HCT116 (cell line): ENCODE measurements around the gene NEDD4L. TPM values are rescaled to one million over a fixed set of nuclear protein-coding genes. Genes with fewer than 3 reads are reported as not detected.

ENCODE experiments used
- ATAC-seq: fragments of 200-7000 bp; cut with Tn5 transposase; 2 replicates; pipeline ENCODE4 v1.9.1; 2020; ENCODE audit warnings: mild to moderate bottlenecking, moderate library complexity
- BruUV-seq: library from RNA; stranded (reverse); fragments of 400-500 nt; replicated peaks from 2 replicates; lab custom pipeline; 2021; lab: Mats Ljungman, UMichigan
- CTCF ChIA-PET: fragments of 300-600 bp; sonication (Branson Sonifier 250); formaldehyde crosslinking; loops from one replicate; lab custom pipeline; 2021; ENCODE audit warnings: antibody characterized with exemption; lab: Charles Lee
- POLR2A ChIA-PET: fragments of 300-600, 350-600 bp; sonication (Branson Sonifier 250); formaldehyde crosslinking; loops from one replicate; lab custom pipeline; 2021; ENCODE audit warnings: antibody characterized with exemption; lab: Charles Lee
- RAD21 ChIA-PET, 2 experiments: fragments of 300-600 bp; sonication (Branson Sonifier 250); formaldehyde crosslinking; loops; one replicate each; lab custom pipeline; 2023; ENCODE audit warnings: low total read pairs in 2 of 2; ENCODE audit not compliant: uncharacterized antibody in 2 of 2, unreplicated experiment in 2 of 2, low non-redundant PET in 1 of 2; lab: Charles Lee
- DNase-seq: peaks from one replicate; pipeline ENCODE4 v3.0.0-alpha.2; 2010; ENCODE audit warnings: low read depth, low spot score
- H2AFZ ChIP-seq: fragments of 200-600 bp; shearing (Covaris generic), sonication (generic); 2 replicates; pipeline ENCODE4 v1.6.1; 2017; ENCODE audit warnings: low read depth, mixed run types, mixed read lengths, antibody characterized with exemption, low read length; ENCODE audit not compliant: poor library complexity, severe bottlenecking
- H3K27ac ChIP-seq: 2 replicates; pipeline ENCODE4 v1.5.1; 2012; ENCODE audit warnings: low read depth, low read length
- H3K27me3 ChIP-seq: fragments of 200-600 bp; sonication (generic); 2 replicates; pipeline ENCODE4 v1.6.1; 2016; ENCODE audit warnings: mixed run types, low read length, mixed read lengths; ENCODE audit not compliant: insufficient read depth
- H3K36me3 ChIP-seq, 2 experiments: fragments of 200-500 bp in 1 of 2; fragments of 200-600 bp in 1 of 2; sonication (Bioruptor generic) in 1 of 2; sonication (generic) in 1 of 2; 2 replicates each; pipeline versions ENCODE4 v1.5.1 to v1.6.1; 2014 to 2016; ENCODE audit warnings: low read length in 2 of 2, inconsistent platforms in 1 of 2, mixed read lengths in 1 of 2, mixed run types in 1 of 2; ENCODE audit not compliant: insufficient read depth in 2 of 2, control insufficient read depth in 1 of 2
- H3K4me1 ChIP-seq, 2 experiments: fragments of 200-600 bp in 1 of 2; sonication (generic) in 1 of 2; 2 replicates each; pipeline versions ENCODE4 v1.5.1 to v1.6.1; 2012 to 2017; ENCODE audit warnings: low read length in 2 of 2, inconsistent platforms in 1 of 2, mild to moderate bottlenecking in 1 of 2, mixed read lengths in 1 of 2, mixed run types in 1 of 2, moderate library complexity in 1 of 2; ENCODE audit not compliant: insufficient read depth in 2 of 2, control insufficient read depth in 1 of 2
- H3K4me2 ChIP-seq: fragments of 200-600 bp; sonication (generic); 2 replicates; pipeline ENCODE4 v1.6.1; 2017; ENCODE audit warnings: mixed run types, low read length, mixed read lengths
- H3K4me3 ChIP-seq, 2 experiments: fragments of 200-600 bp in 1 of 2; sonication (generic) in 1 of 2; replicated peaks in 1 of 2; 2 replicates each; pipeline ENCODE4 v1.5.1; 2011 to 2016; ENCODE audit warnings: low read length in 2 of 2, control low read depth in 1 of 2, low read depth in 1 of 2, mild to moderate bottlenecking in 1 of 2, mixed read lengths in 1 of 2, mixed run types in 1 of 2
- H3K79me2 ChIP-seq: fragments of 200-600 bp; sonication (generic); 2 replicates; pipeline ENCODE4 v1.6.1; 2017; ENCODE audit warnings: mild to moderate bottlenecking, mixed run types, low read length, moderate library complexity, mixed read lengths; ENCODE audit not compliant: insufficient read depth
- H3K9ac ChIP-seq: fragments of 200-600 bp; sonication (generic); 2 replicates; pipeline ENCODE4 v1.6.1; 2016; ENCODE audit warnings: low read length, mixed read lengths
- H3K9me2 ChIP-seq: fragments of 200-600 bp; sonication (generic), shearing (Covaris generic); 2 replicates; pipeline ENCODE4 v1.6.1; 2017; ENCODE audit warnings: mixed run types, mild to moderate bottlenecking, moderate library complexity; ENCODE audit not compliant: insufficient read depth
- H3K9me3 ChIP-seq, 2 experiments: fragments of 200-500 bp in 1 of 2; fragments of 200-600 bp in 1 of 2; sonication (Bioruptor generic) in 1 of 2; sonication (generic) in 1 of 2; 2 replicates each; pipeline ENCODE4 v1.6.1; 2014 to 2017; ENCODE audit warnings: low read length in 2 of 2, mixed read lengths in 2 of 2, inconsistent platforms in 1 of 2, low read depth in 1 of 2, mild to moderate bottlenecking in 1 of 2, mixed run types in 1 of 2, moderate library complexity in 1 of 2; ENCODE audit not compliant: control insufficient read depth in 1 of 2, insufficient read depth in 1 of 2
- H4K20me1 ChIP-seq: fragments of 200-600 bp; sonication (generic), shearing (Covaris generic); 2 replicates; pipeline ENCODE4 v1.6.1; 2017; ENCODE audit warnings: mixed run types, mild to moderate bottlenecking, moderate library complexity; ENCODE audit not compliant: insufficient read depth
- ATF3 ChIP-seq: IDR thresholded peaks from 2 replicates; pipeline ENCODE4 v1.6.1; 2012
- CBX3 ChIP-seq: IDR thresholded peaks from 2 replicates; pipeline ENCODE4 v1.6.1; 2012; ENCODE audit warnings: low read depth
- CEBPB ChIP-seq: IDR thresholded peaks from 2 replicates; pipeline ENCODE4 v1.6.1; 2012; ENCODE audit warnings: low read depth
- CTCF ChIP-seq, 3 experiments: fragments of 200-600 bp in 1 of 3; sonication (generic) in 1 of 3; IDR thresholded peaks in 2 of 3; conservative IDR thresholded peaks in 1 of 3; 2 replicates each; pipeline ENCODE4 v1.5.1; 2012 to 2017; ENCODE audit warnings: low read depth in 2 of 3, low read length in 2 of 3, antibody characterized with exemption in 1 of 3, borderline replicate concordance in 1 of 3, control low read depth in 1 of 3, mild to moderate bottlenecking in 1 of 3, mixed read lengths in 1 of 3, mixed run types in 1 of 3, moderate library complexity in 1 of 3; ENCODE audit not compliant: insufficient read depth in 1 of 3
- EGR1 ChIP-seq: IDR thresholded peaks from 2 replicates; pipeline ENCODE4 v1.6.1; 2012; ENCODE audit warnings: low read depth
- EZH2 ChIP-seq: fragments of 200-600 bp; sonication (generic); IDR thresholded peaks from 2 replicates; pipeline ENCODE4 v1.6.1; 2017; ENCODE audit warnings: antibody characterized with exemption, mixed run types
- FOSL1 ChIP-seq: IDR thresholded peaks from 2 replicates; pipeline ENCODE4 v1.6.1; 2012; ENCODE audit warnings: low read depth
- JUND ChIP-seq: IDR thresholded peaks from 2 replicates; pipeline ENCODE4 v1.6.1; 2012
- MAX ChIP-seq: IDR thresholded peaks from 2 replicates; pipeline ENCODE4 v1.6.1; 2012
- POLR2A ChIP-seq: IDR thresholded peaks from 2 replicates; pipeline ENCODE4 v1.7.0; 2011; ENCODE audit warnings: borderline replicate concordance; ENCODE audit not compliant: insufficient read depth, insufficient read length; ENCODE audit errors: extremely low read depth
- POLR2AphosphoS5 ChIP-seq: IDR thresholded peaks from 2 replicates; pipeline ENCODE4 v1.6.1; 2011; ENCODE audit warnings: mild to moderate bottlenecking, low read depth, low read length, moderate library complexity
- REST ChIP-seq: IDR thresholded peaks from 2 replicates; pipeline ENCODE4 v1.6.1; 2012; ENCODE audit warnings: low read depth
- SP1 ChIP-seq: IDR thresholded peaks from 2 replicates; pipeline ENCODE4 v1.6.1; 2012; ENCODE audit warnings: low read depth
- SRF ChIP-seq: IDR thresholded peaks from 2 replicates; pipeline ENCODE4 v1.6.1; 2012; ENCODE audit warnings: low read depth
- TCF7L2 ChIP-seq: IDR thresholded peaks from 2 replicates; pipeline ENCODE4 v1.7.0; 2011; ENCODE audit warnings: borderline replicate concordance, inconsistent platforms; ENCODE audit not compliant: insufficient read depth, insufficient read length; ENCODE audit errors: extremely low read depth
- YY1 ChIP-seq: IDR thresholded peaks from 2 replicates; pipeline ENCODE4 v1.6.1; 2011; ENCODE audit warnings: low read length, low read depth, moderate library complexity, mild to moderate bottlenecking; ENCODE audit not compliant: insufficient replicate concordance; ENCODE audit errors: extremely low read depth
- ZBTB33 ChIP-seq: IDR thresholded peaks from 2 replicates; pipeline ENCODE4 v1.6.1; 2011; ENCODE audit warnings: mild to moderate bottlenecking, low read length, moderate library complexity; ENCODE audit not compliant: insufficient replicate concordance; ENCODE audit errors: extremely low read depth
- ZFX ChIP-seq: fragments of 450-650 bp; IDR thresholded peaks from 2 replicates; pipeline ENCODE4 v1.6.1; 2017
- intact Hi-C: fragments of 100-400 bp; cut with micrococcal nuclease; formaldehyde crosslinking; loops from 2 replicates; pipeline ENCODE4 v1.10.0; 2022
- total RNA-seq: library from RNA; stranded (reverse); gene quantifications from one replicate; pipeline ENCODE4 v1.2.1, GENCODE V29; 2021; ENCODE audit not compliant: unreplicated experiment

The NEDD4L gene
- total RNA-seq, 1 experiment from 2014 or later = 41.5 TPM

- H3K79me2 ChIP-seq = no peaks in the 10 kb centered on the region
- BruUV-seq = no TSS peak
- no peaks in the 10 kb centered on the region for H3K36me3 ChIP-seq
- intact Hi-C loops = no loop called here
- no peaks in the 10 kb centered on the region for H3K9me2 ChIP-seq
- ATAC-seq = no peak
- no peaks in the 10 kb centered on the region for H3K9me3 ChIP-seq
- no peak overlapping the region for H3K4me2 ChIP-seq
- ChIA-PET CTCF (interaction anchor here (1.4 kb wide), 1 partner anchor 10 kb away, joined by 3 read pairs; no protein-coding TSS in a partner anchor), POLR2A (no interaction called here), RAD21 (no interaction called here)
- no peak overlapping the region for H2AFZ ChIP-seq
- H4K20me1 ChIP-seq = no peaks in the 10 kb centered on the region
- no peaks in the 10 kb centered on the region for H3K27me3 ChIP-seq
- no peak overlapping the region for H3K4me3 ChIP-seq
- no peaks in the 10 kb centered on the region for H3K4me1 ChIP-seq
- no peak for DNase-seq
- no peak overlapping the region for H3K27ac ChIP-seq
- TF ChIP-seq SRF (no peak), POLR2A (no peak), CEBPB (no peak), ZBTB33 (no peak), EZH2 (no peak), JUND (no peak), YY1 (no peak), ATF3 (no peak), SP1 (no peak), ZFX (no peak), POLR2AphosphoS5 (no peak), TCF7L2 (no peak), REST (no peak), FOSL1 (no peak), CTCF (IDR thresholded peaks at IDR 0.05 in 2 of 3, conservative IDR thresholded peaks at IDR 0.05 in 1 of 3; ENCODE audit: borderline replicate concordance in 1 of 3, insufficient read depth in 1 of 3, low read depth in 2 of 3, low read length in 2 of 3) (no peak), EGR1 (no peak), MAX (no peak), CBX3 (no peak)
- H3K9ac ChIP-seq = no peak overlapping the region
Observed at GRCh38 chr18:58344861-58345463, 300.9 kb downstream of the NEDD4L start.
